ENCODE results near the gene CNNM3.

DNA sequence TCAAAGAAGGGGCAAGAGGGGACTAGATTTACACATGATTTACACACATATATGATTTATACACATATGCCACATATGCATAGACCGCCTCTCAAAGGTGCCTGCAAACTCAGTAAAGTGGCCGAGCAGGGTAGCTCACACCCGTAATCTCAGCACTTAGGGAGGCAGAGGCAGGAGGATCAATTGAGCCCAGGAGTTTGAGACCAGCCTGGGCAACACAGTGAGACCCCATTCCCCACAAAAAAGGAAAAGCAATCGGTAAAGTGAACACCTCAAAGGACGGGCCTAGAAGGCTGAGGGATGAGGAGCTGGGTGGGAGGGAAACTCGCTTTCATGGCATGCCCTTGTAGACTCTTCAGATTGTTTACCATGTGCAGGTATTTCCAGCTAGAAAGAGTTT, 36.6 kb downstream of the CNNM3 start:
- TF ChIP-seq, protein P1, sequence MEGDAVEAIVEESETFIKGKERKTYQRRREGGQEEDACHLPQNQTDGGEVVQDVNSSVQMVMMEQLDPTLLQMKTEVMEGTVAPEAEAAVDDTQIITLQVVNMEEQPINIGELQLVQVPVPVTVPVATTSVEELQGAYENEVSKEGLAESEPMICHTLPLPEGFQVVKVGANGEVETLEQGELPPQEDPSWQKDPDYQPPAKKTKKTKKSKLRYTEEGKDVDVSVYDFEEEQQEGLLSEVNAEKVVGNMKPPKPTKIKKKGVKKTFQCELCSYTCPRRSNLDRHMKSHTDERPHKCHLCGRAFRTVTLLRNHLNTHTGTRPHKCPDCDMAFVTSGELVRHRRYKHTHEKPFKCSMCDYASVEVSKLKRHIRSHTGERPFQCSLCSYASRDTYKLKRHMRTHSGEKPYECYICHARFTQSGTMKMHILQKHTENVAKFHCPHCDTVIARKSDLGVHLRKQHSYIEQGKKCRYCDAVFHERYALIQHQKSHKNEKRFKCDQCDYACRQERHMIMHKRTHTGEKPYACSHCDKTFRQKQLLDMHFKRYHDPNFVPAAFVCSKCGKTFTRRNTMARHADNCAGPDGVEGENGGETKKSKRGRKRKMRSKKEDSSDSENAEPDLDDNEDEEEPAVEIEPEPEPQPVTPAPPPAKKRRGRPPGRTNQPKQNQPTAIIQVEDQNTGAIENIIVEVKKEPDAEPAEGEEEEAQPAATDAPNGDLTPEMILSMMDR (conservative IDR thresholded peaks at IDR 0.05): no peak
- TF ChIP-seq ZFX (IDR thresholded peaks at IDR 0.05): no peak

All from C4-2B (cell line).